PC-3 (cell line): Measurements from ENCODE around the gene KCNE1. TPM values are rescaled to one million over a fixed set of nuclear protein-coding genes. Genes with fewer than 3 reads are reported as not detected.
"Not testable (repeated sequence)": the region's sequence is repeated elsewhere in the genome, so short reads cannot be mapped to it uniquely, and the experiment has no call there.

Source experiments
- ATAC-seq: fragments of 200-7000 bp; cut with Tn5 transposase; 2 replicates; pipeline ENCODE4 v1.9.1; 2020; ENCODE audit warnings: mild to moderate bottlenecking, moderate library complexity
- BruUV-seq: library from RNA; stranded (reverse); fragments of 400-500 nt; replicated peaks from 2 replicates; lab custom pipeline; 2021; lab: Mats Ljungman, UMichigan
- CTCF ChIA-PET: fragments of 300-600 bp; sonication (Branson Sonifier 250); formaldehyde crosslinking; loops from one replicate; lab custom pipeline; 2022; ENCODE audit warnings: antibody characterized with exemption; lab: Charles Lee
- POLR2A ChIA-PET: fragments of 300-600 bp; sonication (Branson Sonifier 250); formaldehyde crosslinking; loops from one replicate; lab custom pipeline; 2022; ENCODE audit warnings: antibody characterized with exemption; ENCODE audit not compliant: unreplicated experiment; lab: Charles Lee
- DNase-seq: peaks from one replicate; pipeline ENCODE4 v3.0.0-alpha.2; 2015
- H2AFZ ChIP-seq: fragments of 300-600 bp; sonication (generic); 2 replicates; pipeline ENCODE4 v1.6.0; 2016; ENCODE audit warnings: antibody characterized with exemption, low read length
- H3F3A ChIP-seq: fragments of 300-600 bp; sonication (generic); one replicate; pipeline ENCODE4 v1.6.0; 2017; ENCODE audit warnings: antibody characterized with exemption, low read length, control low read depth, mild to moderate bottlenecking; ENCODE audit not compliant: unreplicated experiment
- H3K27ac ChIP-seq: fragments of 300-600 bp; sonication (generic); 2 replicates; pipeline ENCODE4 v1.5.1; 2016; ENCODE audit warnings: mild to moderate bottlenecking, low read length
- H3K27me3 ChIP-seq: fragments of 300-600 bp; sonication (generic); 2 replicates; pipeline ENCODE4 v1.6.1; 2016; ENCODE audit warnings: low read length, mixed read lengths
- H3K36me3 ChIP-seq: fragments of 300-600 bp; sonication (generic); 2 replicates; pipeline ENCODE4 v1.6.1; 2016; ENCODE audit warnings: low read depth, mixed run types, low read length, mixed read lengths
- H3K4me1 ChIP-seq: fragments of 300-600 bp; sonication (generic); 2 replicates; pipeline ENCODE4 v1.5.1; 2016; ENCODE audit warnings: low read length; ENCODE audit not compliant: insufficient read depth
- H3K4me2 ChIP-seq: fragments of 300-600 bp; sonication (generic); 2 replicates; pipeline ENCODE4 v1.6.0; 2016; ENCODE audit warnings: low read length
- H3K4me3 ChIP-seq: fragments of 300-600 bp; sonication (generic); 2 replicates; pipeline ENCODE4 v1.5.1; 2016; ENCODE audit warnings: mild to moderate bottlenecking, low read length, mixed read lengths
- H3K79me2 ChIP-seq: fragments of 300-600 bp; sonication (generic); 2 replicates; pipeline ENCODE4 v1.6.1; 2017; ENCODE audit warnings: low read length, mixed read lengths
- H3K9ac ChIP-seq: fragments of 300-600 bp; sonication (generic); 2 replicates; pipeline ENCODE4 v1.6.0; 2016; ENCODE audit warnings: mild to moderate bottlenecking, low read length
- H3K9me2 ChIP-seq: fragments of 300-600 bp; sonication (generic); replicated peaks from 2 replicates; pipeline ENCODE4 v1.6.1; 2016; ENCODE audit warnings: mixed run types, low read length, mixed read lengths
- H3K9me3 ChIP-seq: fragments of 300-600 bp; sonication (generic); 2 replicates; pipeline ENCODE4 v1.6.1; 2016; ENCODE audit warnings: low read length, mixed read lengths
- H4K20me1 ChIP-seq: fragments of 300-600 bp; sonication (generic); 2 replicates; pipeline ENCODE4 v1.6.1; 2016; ENCODE audit warnings: low read length, mixed read lengths
- intact Hi-C: fragments of 100-400 bp; cut with micrococcal nuclease; formaldehyde crosslinking; loops from 2 replicates; pipeline ENCODE4 v1.9.0; 2023
- total RNA-seq: library from RNA; depleted of rRNA; stranded (reverse); fragments of >200 nt; gene quantifications from 2 replicates; pipeline ENCODE4 v1.2.3, GENCODE V29; 2014

KCNE1 gene
- total RNA-seq, 1 experiment from 2014 or later, result 0.58 TPM

GRCh38 chr21:34423805-34424204 is 88.2 kb downstream of the KCNE1 start, which contains the start of gene SMIM34:
TSS of gene SMIM34 (minus strand) at chr21:34423951. CDS start at chr21:34423839, 112 bp downstream.
- H3K4me2 ChIP-seq, POLR2A ChIA-PET, CTCF ChIA-PET, H3K4me3 ChIP-seq, H4K20me1 ChIP-seq, H3K9me2 ChIP-seq, DNase-seq, H3K9me3 ChIP-seq, H3K79me2 ChIP-seq, ATAC-seq, H3K4me1 ChIP-seq, H3F3A ChIP-seq, H2AFZ ChIP-seq, H3K36me3 ChIP-seq, H3K27me3 ChIP-seq, H3K9ac ChIP-seq, intact Hi-C loops, BruUV-seq, H3K27ac ChIP-seq: not testable (repeated sequence)

GRCh38 chr21:34417448-34418077 is 94.4 kb downstream of the KCNE1 start:
- intact Hi-C loops, DNase-seq, H4K20me1 ChIP-seq, H2AFZ ChIP-seq, H3K79me2 ChIP-seq, H3K9me3 ChIP-seq, POLR2A ChIA-PET, H3K27ac ChIP-seq, BruUV-seq, CTCF ChIA-PET, H3K9me2 ChIP-seq, ATAC-seq, H3K4me3 ChIP-seq, H3K4me2 ChIP-seq, H3K4me1 ChIP-seq, H3K36me3 ChIP-seq, H3F3A ChIP-seq, H3K9ac ChIP-seq, H3K27me3 ChIP-seq: not testable (repeated sequence)

GRCh38 chr21:34407294-34407693 is 104.7 kb downstream of the KCNE1 start:
- H4K20me1 ChIP-seq, DNase-seq, H3K27me3 ChIP-seq, H3K4me2 ChIP-seq, BruUV-seq, H3K4me3 ChIP-seq, H2AFZ ChIP-seq, intact Hi-C loops, H3K4me1 ChIP-seq, H3F3A ChIP-seq, H3K9me3 ChIP-seq, H3K79me2 ChIP-seq, CTCF ChIA-PET, H3K9ac ChIP-seq, ATAC-seq, H3K27ac ChIP-seq, H3K9me2 ChIP-seq, POLR2A ChIA-PET, H3K36me3 ChIP-seq: not testable (repeated sequence)

- CTCF ChIA-PET, H3K4me2 ChIP-seq, H3K4me1 ChIP-seq, H3K9me2 ChIP-seq, H3K36me3 ChIP-seq, H3K27ac ChIP-seq, intact Hi-C loops, H3K9ac ChIP-seq, H2AFZ ChIP-seq, H4K20me1 ChIP-seq, H3K27me3 ChIP-seq, ATAC-seq, DNase-seq, H3F3A ChIP-seq, BruUV-seq, H3K4me3 ChIP-seq, H3K9me3 ChIP-seq, H3K79me2 ChIP-seq, POLR2A ChIA-PET: not testable (repeated sequence)
These were observed 105.3 kb downstream of the KCNE1 start for GRCh38 chr21:34406676-34407075.

- H4K20me1 ChIP-seq, H3K9ac ChIP-seq, BruUV-seq, H3K4me2 ChIP-seq, H3K36me3 ChIP-seq, DNase-seq, H3F3A ChIP-seq, H3K4me1 ChIP-seq, H3K27me3 ChIP-seq, H3K4me3 ChIP-seq, H3K9me2 ChIP-seq, H2AFZ ChIP-seq, H3K79me2 ChIP-seq, CTCF ChIA-PET, ATAC-seq, POLR2A ChIA-PET, intact Hi-C loops, H3K9me3 ChIP-seq, H3K27ac ChIP-seq: not testable (repeated sequence)
These were observed 105.9 kb downstream of the KCNE1 start for GRCh38 chr21:34406102-34406501.

GRCh38 chr21:34405686-34406085 is 106.3 kb downstream of the KCNE1 start:
- H4K20me1 ChIP-seq, H3K4me1 ChIP-seq, ATAC-seq, H3K4me3 ChIP-seq, H3K79me2 ChIP-seq, H3K9ac ChIP-seq, H3K27ac ChIP-seq, POLR2A ChIA-PET, H3K4me2 ChIP-seq, BruUV-seq, H3K36me3 ChIP-seq, intact Hi-C loops, H3K27me3 ChIP-seq, H3F3A ChIP-seq, H3K9me3 ChIP-seq, DNase-seq, H2AFZ ChIP-seq, H3K9me2 ChIP-seq, CTCF ChIA-PET: not testable (repeated sequence)

- H3K27me3 ChIP-seq, H3K36me3 ChIP-seq, H3K4me2 ChIP-seq, ATAC-seq, BruUV-seq, H3K4me1 ChIP-seq, intact Hi-C loops, H4K20me1 ChIP-seq, POLR2A ChIA-PET, H3K9me3 ChIP-seq, H2AFZ ChIP-seq, H3K9me2 ChIP-seq, H3F3A ChIP-seq, H3K79me2 ChIP-seq, CTCF ChIA-PET, H3K9ac ChIP-seq, H3K4me3 ChIP-seq, DNase-seq, H3K27ac ChIP-seq: not testable (repeated sequence)
These were observed 107.3 kb downstream of the KCNE1 start for GRCh38 chr21:34404742-34405141.
